Panc1 (cell line): ENCODE results near the gene IGF1R. TPM values are rescaled to one million over a fixed set of nuclear protein-coding genes. Genes with fewer than 3 reads are reported as not detected.
A peak's percentile ranks its signal among the peaks of the same experiment; 100 is the strongest.

Source experiments
- ATAC-seq: fragments of 200-7000 bp; cut with Tn5 transposase; 2 replicates; pipeline ENCODE4 v1.9.1; 2020; ENCODE audit warnings: mild to moderate bottlenecking, moderate library complexity
- BruUV-seq: library from RNA; stranded (reverse); fragments of 400-500 nt; replicated peaks from 2 replicates; lab custom pipeline; 2021; lab: Mats Ljungman, UMichigan
- CTCF ChIA-PET: fragments of 300-600 bp; sonication (Branson Sonifier 250); formaldehyde crosslinking; loops from one replicate; lab custom pipeline; 2022; ENCODE audit warnings: antibody characterized with exemption; lab: Charles Lee
- POLR2A ChIA-PET: fragments of 300-600 bp; sonication (Branson Sonifier 250); formaldehyde crosslinking; loops from one replicate; lab custom pipeline; 2022; ENCODE audit warnings: antibody characterized with exemption; lab: Charles Lee
- DNase-seq: peaks from one replicate; pipeline ENCODE4 v3.0.0-alpha.2; 2010; ENCODE audit warnings: low read depth, low spot score
- H3K27ac ChIP-seq: 2 replicates; pipeline ENCODE4 v1.5.1; 2011; ENCODE audit warnings: mild to moderate bottlenecking, low read length, inconsistent platforms
- H3K27me3 ChIP-seq: fragments of 200-500 bp; sonication (Bioruptor generic); 2 replicates; pipeline ENCODE4 v1.6.0; 2014; ENCODE audit warnings: low read length, inconsistent platforms; ENCODE audit not compliant: control insufficient read depth, insufficient read depth
- H3K36me3 ChIP-seq: fragments of 200-500 bp; sonication (Bioruptor generic); 2 replicates; pipeline ENCODE4 v1.5.1; 2014; ENCODE audit warnings: inconsistent platforms, mild to moderate bottlenecking, low read length, moderate library complexity; ENCODE audit not compliant: control insufficient read depth, insufficient read depth
- H3K4me1 ChIP-seq: 2 replicates; pipeline ENCODE4 v1.5.1; 2011; ENCODE audit warnings: inconsistent platforms, mild to moderate bottlenecking, low read length, moderate library complexity; ENCODE audit not compliant: control insufficient read depth, insufficient read depth
- H3K4me3 ChIP-seq, 2 experiments: 2 replicates each; pipeline ENCODE4 v1.5.1; 2011 to 2012; ENCODE audit warnings: low read depth in 2 of 2, low read length in 2 of 2, mild to moderate bottlenecking in 2 of 2, inconsistent platforms in 1 of 2, moderate library complexity in 1 of 2
- H3K9me3 ChIP-seq: fragments of 200-500 bp; sonication (Bioruptor generic); 2 replicates; pipeline ENCODE4 v1.5.1; 2014; ENCODE audit warnings: low read depth, mild to moderate bottlenecking, inconsistent platforms, low read length, moderate library complexity; ENCODE audit not compliant: control insufficient read depth, insufficient read depth
- POLR2AphosphoS5 ChIP-seq: IDR thresholded peaks from 2 replicates; pipeline ENCODE4 v1.6.1; 2012; ENCODE audit warnings: mild to moderate bottlenecking, low read depth, low read length, moderate library complexity
- SIN3A ChIP-seq: IDR thresholded peaks from 2 replicates; pipeline ENCODE4 v1.6.1; 2012; ENCODE audit warnings: low read depth, mild to moderate bottlenecking, low read length, moderate library complexity, borderline replicate concordance; ENCODE audit not compliant: insufficient read depth
- TCF7L2 ChIP-seq: IDR thresholded peaks from 2 replicates; pipeline ENCODE4 v1.6.1; 2011; ENCODE audit warnings: mild to moderate bottlenecking, low read depth, low read length, inconsistent platforms
- in situ Hi-C: cut with HindIII; loops from 2 replicates; pipeline ENCODE4 v1.10.0; 2016; ENCODE audit warnings: low sequenced_read_pairs, low pct_unique_long_range_greater_than_20kb
- intact Hi-C: fragments of 100-400 bp; cut with micrococcal nuclease; formaldehyde crosslinking; loops from one replicate; pipeline ENCODE4 v1.10.0; 2022; ENCODE audit not compliant: unreplicated experiment
- total RNA-seq: library from RNA; stranded (reverse); gene quantifications from one replicate; pipeline ENCODE4 v1.2.1, GENCODE V29; 2021; ENCODE audit not compliant: unreplicated experiment
- TF ChIP-seq, protein P1 (sequence below), 2 experiments: IDR thresholded peaks; 2 replicates each; pipeline ENCODE4 v1.6.1; 2011 to 2012; ENCODE audit warnings: low read depth in 2 of 2, control low read depth in 1 of 2, low read length in 1 of 2, mild to moderate bottlenecking in 1 of 2, moderate library complexity in 1 of 2; ENCODE audit not compliant: insufficient read depth in 1 of 2
- TF ChIP-seq, protein P2 (sequence below): fragments of 450-650 bp; IDR thresholded peaks from 2 replicates; pipeline ENCODE4 v1.5.1; 2017; ENCODE audit warnings: mild to moderate bottlenecking

The IGF1R gene
- total RNA-seq, 1 experiment from 2014 or later = 77.1 TPM

DNA sequence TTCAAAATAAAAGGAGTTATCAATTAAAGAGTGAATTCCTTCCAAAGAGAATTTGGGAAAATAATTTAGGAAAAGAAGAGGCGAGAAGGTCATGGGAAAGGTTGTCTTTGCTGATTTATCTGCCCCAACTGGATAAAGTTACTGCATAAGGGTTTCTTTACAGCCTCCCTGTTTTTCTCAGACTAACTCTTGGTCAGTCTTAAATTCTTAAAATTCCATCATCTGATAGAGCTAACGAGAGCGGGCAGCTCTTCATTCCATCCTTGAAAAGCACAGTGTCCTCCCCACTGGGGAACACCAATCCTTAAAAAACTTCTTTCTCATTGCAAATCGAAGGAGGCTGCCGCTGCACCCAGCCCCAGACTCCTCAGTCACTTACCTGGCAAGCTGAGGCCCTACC, 252.0 kb downstream of the IGF1R start:
- intact Hi-C loops = loop anchor here (5.0 kb wide), 1 partner anchor 33 kb away; no protein-coding TSS in a partner anchor
- CTCF ChIA-PET = no interaction called here
- ATAC-seq = no peak
- H3K4me3 ChIP-seq = no peak overlapping the region
- no peaks in the 10 kb centered on the region for H3K9me3 ChIP-seq
- no TSS peak for BruUV-seq
- POLR2A ChIA-PET = interaction anchor here (0.7 kb wide), 1 partner anchor 374 kb away, joined by 4 read pairs; no protein-coding TSS in a partner anchor
- no peaks in the 10 kb centered on the region for H3K36me3 ChIP-seq
- DNase-seq = no peak
- H3K27me3 ChIP-seq = no peaks in the 10 kb centered on the region
- peak overlapping the region; percentile 96 for H3K27ac ChIP-seq
- peaks cover 64% of the 10 kb centered on the region for H3K4me1 ChIP-seq
- TF ChIP-seq, protein P1, sequence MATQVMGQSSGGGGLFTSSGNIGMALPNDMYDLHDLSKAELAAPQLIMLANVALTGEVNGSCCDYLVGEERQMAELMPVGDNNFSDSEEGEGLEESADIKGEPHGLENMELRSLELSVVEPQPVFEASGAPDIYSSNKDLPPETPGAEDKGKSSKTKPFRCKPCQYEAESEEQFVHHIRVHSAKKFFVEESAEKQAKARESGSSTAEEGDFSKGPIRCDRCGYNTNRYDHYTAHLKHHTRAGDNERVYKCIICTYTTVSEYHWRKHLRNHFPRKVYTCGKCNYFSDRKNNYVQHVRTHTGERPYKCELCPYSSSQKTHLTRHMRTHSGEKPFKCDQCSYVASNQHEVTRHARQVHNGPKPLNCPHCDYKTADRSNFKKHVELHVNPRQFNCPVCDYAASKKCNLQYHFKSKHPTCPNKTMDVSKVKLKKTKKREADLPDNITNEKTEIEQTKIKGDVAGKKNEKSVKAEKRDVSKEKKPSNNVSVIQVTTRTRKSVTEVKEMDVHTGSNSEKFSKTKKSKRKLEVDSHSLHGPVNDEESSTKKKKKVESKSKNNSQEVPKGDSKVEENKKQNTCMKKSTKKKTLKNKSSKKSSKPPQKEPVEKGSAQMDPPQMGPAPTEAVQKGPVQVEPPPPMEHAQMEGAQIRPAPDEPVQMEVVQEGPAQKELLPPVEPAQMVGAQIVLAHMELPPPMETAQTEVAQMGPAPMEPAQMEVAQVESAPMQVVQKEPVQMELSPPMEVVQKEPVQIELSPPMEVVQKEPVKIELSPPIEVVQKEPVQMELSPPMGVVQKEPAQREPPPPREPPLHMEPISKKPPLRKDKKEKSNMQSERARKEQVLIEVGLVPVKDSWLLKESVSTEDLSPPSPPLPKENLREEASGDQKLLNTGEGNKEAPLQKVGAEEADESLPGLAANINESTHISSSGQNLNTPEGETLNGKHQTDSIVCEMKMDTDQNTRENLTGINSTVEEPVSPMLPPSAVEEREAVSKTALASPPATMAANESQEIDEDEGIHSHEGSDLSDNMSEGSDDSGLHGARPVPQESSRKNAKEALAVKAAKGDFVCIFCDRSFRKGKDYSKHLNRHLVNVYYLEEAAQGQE (IDR thresholded peaks at IDR 0.05; ENCODE audit: insufficient read depth in 1 of 2, low read depth in 2 of 2, low read length in 1 of 2) = no peak
- TF ChIP-seq TCF7L2 (no peak), POLR2AphosphoS5 (no peak), SIN3A (no peak)
- TF ChIP-seq, protein P2, sequence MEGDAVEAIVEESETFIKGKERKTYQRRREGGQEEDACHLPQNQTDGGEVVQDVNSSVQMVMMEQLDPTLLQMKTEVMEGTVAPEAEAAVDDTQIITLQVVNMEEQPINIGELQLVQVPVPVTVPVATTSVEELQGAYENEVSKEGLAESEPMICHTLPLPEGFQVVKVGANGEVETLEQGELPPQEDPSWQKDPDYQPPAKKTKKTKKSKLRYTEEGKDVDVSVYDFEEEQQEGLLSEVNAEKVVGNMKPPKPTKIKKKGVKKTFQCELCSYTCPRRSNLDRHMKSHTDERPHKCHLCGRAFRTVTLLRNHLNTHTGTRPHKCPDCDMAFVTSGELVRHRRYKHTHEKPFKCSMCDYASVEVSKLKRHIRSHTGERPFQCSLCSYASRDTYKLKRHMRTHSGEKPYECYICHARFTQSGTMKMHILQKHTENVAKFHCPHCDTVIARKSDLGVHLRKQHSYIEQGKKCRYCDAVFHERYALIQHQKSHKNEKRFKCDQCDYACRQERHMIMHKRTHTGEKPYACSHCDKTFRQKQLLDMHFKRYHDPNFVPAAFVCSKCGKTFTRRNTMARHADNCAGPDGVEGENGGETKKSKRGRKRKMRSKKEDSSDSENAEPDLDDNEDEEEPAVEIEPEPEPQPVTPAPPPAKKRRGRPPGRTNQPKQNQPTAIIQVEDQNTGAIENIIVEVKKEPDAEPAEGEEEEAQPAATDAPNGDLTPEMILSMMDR = no peak
- in situ Hi-C loops = no loop called here

DNA sequence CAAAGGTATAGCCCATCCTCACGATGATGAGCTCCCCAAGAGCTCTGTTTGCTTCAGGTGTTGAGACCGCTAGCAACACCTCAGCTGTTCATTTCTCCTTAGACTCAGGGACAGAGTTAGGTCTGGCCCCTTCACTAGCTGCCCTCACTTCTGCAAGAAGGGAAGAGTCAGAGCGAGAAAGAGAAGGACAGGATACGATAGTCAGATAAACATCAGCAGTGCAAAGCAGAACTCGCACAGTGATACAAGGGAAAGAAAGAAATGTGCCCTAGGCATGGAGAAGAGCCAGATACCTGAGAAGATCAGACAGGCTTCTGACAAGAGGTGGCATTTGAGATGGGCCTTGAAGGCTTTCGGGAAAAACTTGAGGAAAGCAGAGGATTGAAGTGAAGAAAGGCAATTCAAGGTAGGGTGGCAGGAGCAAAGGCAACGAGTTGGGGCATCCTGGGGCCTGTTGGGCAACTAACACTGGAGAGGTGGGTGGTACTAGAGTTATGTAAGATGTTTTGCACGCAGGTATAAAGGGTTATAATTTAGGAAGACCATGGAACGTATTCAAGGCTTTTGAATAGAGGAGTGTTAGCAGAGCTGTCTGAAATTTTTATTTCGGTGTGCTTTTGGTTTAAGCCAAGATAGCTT, 253.2 kb downstream of the IGF1R start:
- no peak overlapping the region for H3K4me3 ChIP-seq
- H3K9me3 ChIP-seq = no peaks in the 10 kb centered on the region
- peak overlapping the region; percentile 96 for H3K27ac ChIP-seq
- no peaks in the 10 kb centered on the region for H3K36me3 ChIP-seq
- TF ChIP-seq, protein P1 (IDR thresholded peaks at IDR 0.05; ENCODE audit: insufficient read depth in 1 of 2, low read depth in 2 of 2, low read length in 1 of 2) = no peak
- TF ChIP-seq POLR2AphosphoS5 (no peak), SIN3A (no peak), TCF7L2 (no peak)
- TF ChIP-seq, protein P2 = no peak
- POLR2A ChIA-PET = no interaction called here
- no TSS peak for BruUV-seq
- DNase-seq (no peak), ATAC-seq (no peak)
- no peaks in the 10 kb centered on the region for H3K27me3 ChIP-seq
- in situ Hi-C loops = no loop called here
- CTCF ChIA-PET = interaction anchor here (1.1 kb wide), 1 partner anchor 19 kb away, joined by 3 read pairs; no protein-coding TSS in a partner anchor
- intact Hi-C loops = loop anchor here (5.0 kb wide), 1 partner anchor 34 kb away; no protein-coding TSS in a partner anchor
- H3K4me1 ChIP-seq = peaks cover 62% of the 10 kb centered on the region
